WTC11 (cell line): ENCODE measurements around the gene PPM1E. TPM values are rescaled to one million over a fixed set of nuclear protein-coding genes. Genes with fewer than 3 reads are reported as not detected.

Experiments
- ATAC-seq: fragments of 200-7000 bp; cut with Tn5 transposase; 2 replicates; pipeline ENCODE4 v1.10.0; 2021; ENCODE audit warnings: mild to moderate bottlenecking, moderate library complexity
- CTCF ChIA-PET: fragments of 300-600 bp; sonication (Branson Sonifier 250); formaldehyde crosslinking; loops from one replicate; lab custom pipeline; 2021; ENCODE audit warnings: antibody characterized with exemption; lab: Charles Lee
- POLR2A ChIA-PET: fragments of 350-600 bp; sonication (Branson Sonifier 250); formaldehyde crosslinking; loops from one replicate; lab custom pipeline; 2021; ENCODE audit warnings: antibody characterized with exemption; lab: Charles Lee
- DNase-seq: peaks from one replicate; pipeline ENCODE4 v3.0.0; 2021; ENCODE audit warnings: low spot score
- H3K27ac Mint-ChIP-seq: 2 replicates; pipeline ENCODE4 v1.8.0; 2021; ENCODE audit warnings: mixed read lengths
- H3K27me3 Mint-ChIP-seq: 2 replicates; pipeline ENCODE4 v1.8.0; 2021; ENCODE audit warnings: low read depth, mild to moderate bottlenecking, moderate library complexity, mixed read lengths
- H3K36me3 Mint-ChIP-seq: 2 replicates; pipeline ENCODE4 v1.8.0; 2021; ENCODE audit warnings: mixed read lengths
- H3K4me1 Mint-ChIP-seq: 2 replicates; pipeline ENCODE4 v1.8.0; 2022; ENCODE audit warnings: mixed read lengths
- H3K4me3 Mint-ChIP-seq: 2 replicates; pipeline ENCODE4 v1.8.0; 2021; ENCODE audit warnings: mild to moderate bottlenecking, moderate library complexity, mixed read lengths
- H3K9me3 Mint-ChIP-seq: 2 replicates; pipeline ENCODE4 v1.8.0; 2021; ENCODE audit warnings: mixed read lengths
- E2F4 ChIP-seq: sonication (generic); formaldehyde crosslinking; IDR thresholded peaks from 2 replicates; pipeline ENCODE4 v1.8.1; 2022; ENCODE audit warnings: low read depth, mild to moderate bottlenecking, moderate library complexity, missing genetic modification reagents, borderline replicate concordance
- ETV6 ChIP-seq: sonication (generic); formaldehyde crosslinking; IDR thresholded peaks from 2 replicates; pipeline ENCODE4 v1.8.1; 2022; ENCODE audit warnings: mild to moderate bottlenecking, missing genetic modification reagents
- HMGA2 ChIP-seq: fragments of 250-450 bp; sonication (Bioruptor Pico); IDR thresholded peaks from 2 replicates; pipeline ENCODE4 v1.4.0; 2021; ENCODE audit warnings: mild to moderate bottlenecking, moderate library complexity
- SP1 ChIP-seq: sonication (generic); formaldehyde crosslinking; conservative IDR thresholded peaks from 2 replicates; pipeline ENCODE4 v1.8.1; 2022; ENCODE audit warnings: missing genetic modification reagents
- USF1 ChIP-seq: sonication (generic); formaldehyde crosslinking; IDR thresholded peaks from 2 replicates; pipeline ENCODE4 v1.8.0; 2022; ENCODE audit warnings: mild to moderate bottlenecking, missing genetic modification reagents
- ZBTB21 ChIP-seq: sonication (generic); formaldehyde crosslinking; IDR thresholded peaks from 2 replicates; pipeline ENCODE4 v1.8.1; 2023; ENCODE audit warnings: mild to moderate bottlenecking, missing genetic modification reagents, borderline replicate concordance
- ZBTB43 ChIP-seq: sonication (generic); formaldehyde crosslinking; IDR thresholded peaks from 2 replicates; pipeline ENCODE4 v1.8.1; 2023; ENCODE audit warnings: mild to moderate bottlenecking, missing genetic modification reagents
- ZNF138 ChIP-seq: sonication (generic); formaldehyde crosslinking; conservative IDR thresholded peaks from 2 replicates; pipeline ENCODE4 v1.8.1; 2022; ENCODE audit warnings: mild to moderate bottlenecking, moderate library complexity, missing genetic modification reagents
- total RNA-seq: library from RNA; stranded (reverse); gene quantifications from 3 replicates; pipeline ENCODE4 v1.2.3, GENCODE V29; 2021
- TF ChIP-seq, protein P1 (sequence below): sonication (generic); formaldehyde crosslinking; IDR thresholded peaks from 2 replicates; pipeline ENCODE4 v1.8.1; 2023; ENCODE audit warnings: mild to moderate bottlenecking, moderate library complexity, missing genetic modification reagents
- TF ChIP-seq, protein P2 (sequence below): fragments of 250-450 bp; sonication (Bioruptor Pico); IDR thresholded peaks from 2 replicates; pipeline ENCODE4 v1.9.0; 2021; ENCODE audit warnings: mild to moderate bottlenecking, borderline replicate concordance
- TF ChIP-seq, protein P3 (sequence below): sonication (generic); formaldehyde crosslinking; conservative IDR thresholded peaks from 2 replicates; pipeline ENCODE4 v1.8.1; 2023; ENCODE audit warnings: mild to moderate bottlenecking, low read depth, missing genetic modification reagents, moderate library complexity

Gene PPM1E
- total RNA-seq, 1 experiment from 2014 or later, result 8.1 TPM

GRCh38 chr17:58884161-58884560 is 128.5 kb downstream of the PPM1E start (continued):
- TF ChIP-seq SP1 (CRISPR knock-in tag) (no peak), ZNF138 (CRISPR knock-in tag) (no peak), USF1 (CRISPR knock-in tag) (no peak), HMGA2 (CRISPR knock-in tag) (no peak), ZBTB21 (no peak)
- TF ChIP-seq, protein P1, sequence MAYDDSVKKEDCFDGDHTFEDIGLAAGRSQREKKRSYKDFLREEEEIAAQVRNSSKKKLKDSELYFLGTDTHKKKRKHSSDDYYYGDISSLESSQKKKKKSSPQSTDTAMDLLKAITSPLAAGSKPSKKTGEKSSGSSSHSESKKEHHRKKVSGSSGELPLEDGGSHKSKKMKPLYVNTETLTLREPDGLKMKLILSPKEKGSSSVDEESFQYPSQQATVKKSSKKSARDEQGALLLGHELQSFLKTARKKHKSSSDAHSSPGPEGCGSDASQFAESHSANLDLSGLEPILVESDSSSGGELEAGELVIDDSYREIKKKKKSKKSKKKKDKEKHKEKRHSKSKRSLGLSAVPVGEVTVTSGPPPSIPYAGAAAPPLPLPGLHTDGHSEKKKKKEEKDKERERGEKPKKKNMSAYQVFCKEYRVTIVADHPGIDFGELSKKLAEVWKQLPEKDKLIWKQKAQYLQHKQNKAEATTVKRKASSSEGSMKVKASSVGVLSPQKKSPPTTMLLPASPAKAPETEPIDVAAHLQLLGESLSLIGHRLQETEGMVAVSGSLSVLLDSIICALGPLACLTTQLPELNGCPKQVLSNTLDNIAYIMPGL (CRISPR knock-in tag), result no peak

GRCh38 chr17:58886514-58886913 is 130.9 kb downstream of the PPM1E start:
- POLR2A ChIA-PET, result no interaction called here
- CTCF ChIA-PET, result no interaction called here
- no peak for DNase-seq
- Mint-ChIP-seq H3K4me3 (no peak overlapping the region), H3K36me3 (no peaks in the 10 kb centered on the region), H3K27me3 (no peaks in the 10 kb centered on the region), H3K9me3 (peaks cover 11% of the 10 kb centered on the region), H3K4me1 (no peaks in the 10 kb centered on the region), H3K27ac (no peak overlapping the region)
- no peak for ATAC-seq
- TF ChIP-seq, protein P2, sequence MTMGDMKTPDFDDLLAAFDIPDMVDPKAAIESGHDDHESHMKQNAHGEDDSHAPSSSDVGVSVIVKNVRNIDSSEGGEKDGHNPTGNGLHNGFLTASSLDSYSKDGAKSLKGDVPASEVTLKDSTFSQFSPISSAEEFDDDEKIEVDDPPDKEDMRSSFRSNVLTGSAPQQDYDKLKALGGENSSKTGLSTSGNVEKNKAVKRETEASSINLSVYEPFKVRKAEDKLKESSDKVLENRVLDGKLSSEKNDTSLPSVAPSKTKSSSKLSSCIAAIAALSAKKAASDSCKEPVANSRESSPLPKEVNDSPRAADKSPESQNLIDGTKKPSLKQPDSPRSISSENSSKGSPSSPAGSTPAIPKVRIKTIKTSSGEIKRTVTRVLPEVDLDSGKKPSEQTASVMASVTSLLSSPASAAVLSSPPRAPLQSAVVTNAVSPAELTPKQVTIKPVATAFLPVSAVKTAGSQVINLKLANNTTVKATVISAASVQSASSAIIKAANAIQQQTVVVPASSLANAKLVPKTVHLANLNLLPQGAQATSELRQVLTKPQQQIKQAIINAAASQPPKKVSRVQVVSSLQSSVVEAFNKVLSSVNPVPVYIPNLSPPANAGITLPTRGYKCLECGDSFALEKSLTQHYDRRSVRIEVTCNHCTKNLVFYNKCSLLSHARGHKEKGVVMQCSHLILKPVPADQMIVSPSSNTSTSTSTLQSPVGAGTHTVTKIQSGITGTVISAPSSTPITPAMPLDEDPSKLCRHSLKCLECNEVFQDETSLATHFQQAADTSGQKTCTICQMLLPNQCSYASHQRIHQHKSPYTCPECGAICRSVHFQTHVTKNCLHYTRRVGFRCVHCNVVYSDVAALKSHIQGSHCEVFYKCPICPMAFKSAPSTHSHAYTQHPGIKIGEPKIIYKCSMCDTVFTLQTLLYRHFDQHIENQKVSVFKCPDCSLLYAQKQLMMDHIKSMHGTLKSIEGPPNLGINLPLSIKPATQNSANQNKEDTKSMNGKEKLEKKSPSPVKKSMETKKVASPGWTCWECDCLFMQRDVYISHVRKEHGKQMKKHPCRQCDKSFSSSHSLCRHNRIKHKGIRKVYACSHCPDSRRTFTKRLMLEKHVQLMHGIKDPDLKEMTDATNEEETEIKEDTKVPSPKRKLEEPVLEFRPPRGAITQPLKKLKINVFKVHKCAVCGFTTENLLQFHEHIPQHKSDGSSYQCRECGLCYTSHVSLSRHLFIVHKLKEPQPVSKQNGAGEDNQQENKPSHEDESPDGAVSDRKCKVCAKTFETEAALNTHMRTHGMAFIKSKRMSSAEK (CRISPR knock-in tag), result no peak
- TF ChIP-seq USF1 (CRISPR knock-in tag), result no peak
- TF ChIP-seq, protein P3, sequence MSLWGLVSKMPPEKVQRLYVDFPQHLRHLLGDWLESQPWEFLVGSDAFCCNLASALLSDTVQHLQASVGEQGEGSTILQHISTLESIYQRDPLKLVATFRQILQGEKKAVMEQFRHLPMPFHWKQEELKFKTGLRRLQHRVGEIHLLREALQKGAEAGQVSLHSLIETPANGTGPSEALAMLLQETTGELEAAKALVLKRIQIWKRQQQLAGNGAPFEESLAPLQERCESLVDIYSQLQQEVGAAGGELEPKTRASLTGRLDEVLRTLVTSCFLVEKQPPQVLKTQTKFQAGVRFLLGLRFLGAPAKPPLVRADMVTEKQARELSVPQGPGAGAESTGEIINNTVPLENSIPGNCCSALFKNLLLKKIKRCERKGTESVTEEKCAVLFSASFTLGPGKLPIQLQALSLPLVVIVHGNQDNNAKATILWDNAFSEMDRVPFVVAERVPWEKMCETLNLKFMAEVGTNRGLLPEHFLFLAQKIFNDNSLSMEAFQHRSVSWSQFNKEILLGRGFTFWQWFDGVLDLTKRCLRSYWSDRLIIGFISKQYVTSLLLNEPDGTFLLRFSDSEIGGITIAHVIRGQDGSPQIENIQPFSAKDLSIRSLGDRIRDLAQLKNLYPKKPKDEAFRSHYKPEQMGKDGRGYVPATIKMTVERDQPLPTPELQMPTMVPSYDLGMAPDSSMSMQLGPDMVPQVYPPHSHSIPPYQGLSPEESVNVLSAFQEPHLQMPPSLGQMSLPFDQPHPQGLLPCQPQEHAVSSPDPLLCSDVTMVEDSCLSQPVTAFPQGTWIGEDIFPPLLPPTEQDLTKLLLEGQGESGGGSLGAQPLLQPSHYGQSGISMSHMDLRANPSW (CRISPR knock-in tag), result no peak
- TF ChIP-seq E2F4 (CRISPR knock-in tag), result no peak
- no peak for TF ChIP-seq ZBTB43
- no peak for TF ChIP-seq ETV6 (CRISPR knock-in tag)
